Measurements from ENCODE around the gene IRF9.
"Not testable (repeated sequence)": the region's sequence is repeated elsewhere in the genome, so short reads cannot be mapped to it uniquely, and the experiment has no call there.

The IRF9 gene

DNA sequence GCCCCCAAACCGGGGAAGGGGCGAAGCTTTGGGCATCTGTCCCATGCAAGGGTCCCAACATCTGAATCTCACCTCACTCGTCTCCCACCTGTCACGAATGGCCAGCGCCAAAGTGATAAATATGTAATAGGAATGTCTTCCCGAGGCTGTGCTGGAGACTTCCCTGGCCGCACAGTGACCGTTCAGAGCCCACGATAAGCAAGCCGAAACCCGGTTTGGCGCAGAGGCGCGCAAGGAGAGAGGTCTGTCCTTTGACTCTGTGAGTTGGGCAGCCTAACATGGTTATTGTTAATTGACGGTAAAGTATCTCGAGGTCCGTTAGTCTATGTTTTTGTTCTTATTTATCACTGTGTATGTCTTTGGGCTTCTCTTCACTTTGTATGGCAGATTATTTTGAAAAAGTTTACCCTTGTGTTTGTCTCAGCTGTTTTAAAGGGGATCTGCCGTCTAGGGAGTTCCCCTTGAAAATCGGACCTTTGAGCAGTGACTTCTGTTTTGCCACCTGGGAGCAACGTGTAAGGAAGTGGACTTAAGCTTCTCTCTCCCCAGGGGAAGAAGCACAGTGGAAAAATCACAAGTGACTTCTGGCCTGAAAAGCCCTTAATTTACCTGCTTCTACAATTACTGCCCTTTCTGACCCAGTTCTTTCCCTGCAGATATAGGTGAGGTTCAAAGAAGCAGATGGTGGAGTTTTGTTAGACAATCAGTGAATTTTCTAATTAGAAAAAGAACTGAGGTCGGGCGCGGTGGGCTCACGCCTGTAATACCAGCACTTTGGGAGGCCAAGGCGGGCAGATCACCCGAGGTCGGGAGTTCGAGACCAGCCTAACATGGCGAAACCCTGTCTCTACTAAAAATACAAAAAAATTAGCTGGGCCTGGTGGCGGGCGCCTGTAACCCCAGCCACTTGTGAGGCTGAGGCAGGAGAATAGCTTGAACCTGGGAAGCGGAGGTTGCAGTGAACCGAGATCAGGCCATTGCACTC, 35.3 kb downstream of the IRF9 start:
- DNase-seq: no peak

DNA sequence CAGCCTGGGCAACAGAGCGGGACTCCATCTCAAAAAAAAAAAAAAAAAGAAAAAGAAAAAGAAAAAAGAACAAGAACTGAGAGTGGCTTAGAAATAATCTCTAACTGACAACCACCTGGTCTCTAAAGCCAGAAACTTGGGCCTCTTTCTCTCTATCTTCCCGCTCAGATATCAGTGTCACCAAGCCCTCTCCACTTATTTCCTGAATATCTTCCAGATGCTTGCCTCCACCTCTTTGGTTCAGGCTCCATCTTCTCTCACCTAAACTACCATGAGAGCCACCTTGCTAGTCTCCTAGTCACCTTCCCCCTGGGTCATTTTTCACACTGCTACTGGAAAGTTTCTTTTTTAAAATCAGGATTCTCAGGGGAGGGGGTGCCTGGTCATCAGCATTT, 36.0 kb downstream of the IRF9 start:
- DNase-seq: no peak

DNA sequence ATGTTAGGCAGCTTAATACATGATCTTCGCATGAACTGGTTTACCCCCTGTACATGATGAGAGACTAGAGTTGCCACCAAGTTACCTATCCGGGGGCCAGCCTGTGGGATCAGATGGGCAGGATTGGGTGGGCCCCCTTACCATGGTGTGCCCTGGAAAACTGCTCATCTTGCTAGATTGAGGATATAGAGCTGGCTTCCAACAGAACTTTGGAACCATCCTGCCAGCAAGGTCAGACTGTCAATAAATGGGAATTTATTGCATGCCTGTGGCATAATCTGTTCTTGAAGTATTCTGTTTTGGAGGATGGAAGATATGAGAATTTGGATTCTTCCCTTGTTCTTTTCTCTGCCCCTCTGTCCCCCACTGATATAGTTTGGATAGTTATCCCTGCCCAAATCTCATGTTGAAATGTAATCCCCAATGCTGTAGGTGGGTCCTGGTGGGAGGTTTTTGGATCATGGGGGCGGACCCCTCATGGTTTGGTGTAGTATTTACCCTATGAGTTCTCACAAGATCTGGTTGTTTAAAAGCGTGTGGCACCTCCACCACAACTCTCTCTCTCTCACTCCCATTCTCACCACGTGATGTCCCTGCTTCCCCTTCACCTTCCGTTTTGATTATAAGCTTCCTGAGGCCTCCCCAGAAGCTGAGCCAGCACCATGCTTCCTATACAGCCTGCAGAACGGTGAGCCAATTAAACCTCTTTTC, 37.9 kb downstream of the IRF9 start:
- no peak for DNase-seq

DNA sequence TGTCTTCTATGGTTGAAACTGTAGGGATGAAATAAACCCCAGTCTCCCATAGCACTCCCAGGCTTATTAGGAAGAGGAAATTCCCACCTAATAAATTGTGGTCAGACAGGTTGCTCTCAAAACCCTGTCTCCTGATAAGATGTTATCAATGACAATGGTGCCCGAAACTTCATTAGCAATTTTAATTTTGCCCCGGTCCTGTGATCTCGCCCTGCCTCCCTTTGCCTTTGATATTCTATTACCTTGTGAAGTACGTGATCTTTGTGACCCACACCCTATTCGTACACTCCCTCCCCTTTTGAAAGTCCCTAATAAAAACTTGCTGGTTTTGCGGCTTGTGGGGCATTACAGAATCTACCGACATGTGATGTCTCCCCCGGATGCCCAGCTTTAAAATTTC, 41.5 kb downstream of the IRF9 start:
- DNase-seq: not testable (repeated sequence)

DNA sequence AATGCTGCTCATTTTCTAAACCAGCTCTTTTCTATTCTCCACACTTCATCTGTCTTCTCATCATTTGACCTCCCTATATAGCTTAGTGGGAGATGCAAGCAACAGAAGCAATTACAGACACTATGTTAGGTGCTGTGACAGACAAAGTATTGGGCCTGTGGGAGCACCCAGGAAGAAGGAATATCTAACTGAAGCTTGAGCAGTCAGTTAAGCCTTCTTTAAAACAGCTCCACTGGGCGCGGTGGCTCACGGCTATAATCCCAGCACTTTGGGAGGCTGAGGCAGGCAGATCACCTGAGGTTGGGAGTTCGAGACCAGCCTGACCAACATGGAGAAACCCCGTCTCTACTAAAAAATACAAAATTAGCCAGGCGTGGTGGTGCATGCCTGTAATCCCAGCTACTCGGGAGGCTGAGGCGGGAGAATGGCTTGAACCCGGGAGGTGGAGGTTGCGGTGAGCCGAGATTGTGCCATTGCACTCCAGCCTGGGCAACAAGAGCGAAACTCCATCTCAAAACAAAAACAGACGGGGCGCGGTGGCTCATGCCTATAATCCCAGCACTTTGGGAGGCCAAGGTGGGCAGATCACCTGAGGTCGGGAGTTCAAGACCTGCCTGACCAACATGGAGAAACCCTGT, 42.3 kb downstream of the IRF9 start:
- not testable (repeated sequence) for DNase-seq

DNA sequence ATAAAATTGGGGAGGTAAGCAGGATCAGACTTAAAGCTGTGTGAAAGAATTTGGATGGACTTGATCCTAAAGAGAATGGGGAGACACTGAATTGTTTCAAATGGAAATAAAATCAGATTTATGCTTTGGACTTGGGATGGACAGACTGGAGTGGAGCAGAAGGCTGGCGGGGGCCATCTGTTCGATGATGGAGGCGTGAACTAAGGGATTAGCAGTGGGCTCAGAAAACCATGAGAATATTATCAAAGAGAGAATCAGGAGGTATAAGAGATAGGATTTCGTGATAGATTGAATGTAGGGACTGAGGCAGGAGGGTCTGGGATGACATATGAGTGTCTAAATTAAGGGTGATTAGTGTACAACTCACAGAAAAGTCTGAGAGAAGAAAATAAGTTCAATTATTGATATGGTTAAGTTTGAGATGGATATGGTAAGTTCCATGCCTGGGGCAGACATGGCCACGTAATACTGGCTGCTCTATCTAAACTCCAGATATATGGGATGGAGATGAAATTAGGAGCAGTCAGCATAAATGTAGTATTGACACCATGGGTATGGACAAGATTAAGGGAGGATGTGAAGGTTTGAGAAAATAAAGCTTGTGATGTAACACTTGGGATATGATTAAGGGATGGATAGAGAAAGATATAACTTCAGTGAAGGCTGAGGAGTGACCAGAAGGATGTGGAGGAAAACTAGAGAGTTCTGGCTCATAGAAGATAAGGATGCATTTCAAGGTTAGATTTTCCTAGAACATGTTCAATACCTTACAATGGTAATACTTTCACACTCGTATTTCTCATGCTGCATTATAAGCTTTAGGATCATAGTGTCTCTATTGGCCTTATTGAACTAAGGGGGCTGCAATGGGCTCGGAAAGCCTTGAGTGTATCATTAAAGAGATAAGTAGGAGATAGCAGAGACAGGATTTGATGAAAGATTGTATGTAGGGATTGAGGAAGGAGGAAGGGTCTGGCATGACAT, 43.4 kb downstream of the IRF9 start:
- DNase-seq: no peak

DNA sequence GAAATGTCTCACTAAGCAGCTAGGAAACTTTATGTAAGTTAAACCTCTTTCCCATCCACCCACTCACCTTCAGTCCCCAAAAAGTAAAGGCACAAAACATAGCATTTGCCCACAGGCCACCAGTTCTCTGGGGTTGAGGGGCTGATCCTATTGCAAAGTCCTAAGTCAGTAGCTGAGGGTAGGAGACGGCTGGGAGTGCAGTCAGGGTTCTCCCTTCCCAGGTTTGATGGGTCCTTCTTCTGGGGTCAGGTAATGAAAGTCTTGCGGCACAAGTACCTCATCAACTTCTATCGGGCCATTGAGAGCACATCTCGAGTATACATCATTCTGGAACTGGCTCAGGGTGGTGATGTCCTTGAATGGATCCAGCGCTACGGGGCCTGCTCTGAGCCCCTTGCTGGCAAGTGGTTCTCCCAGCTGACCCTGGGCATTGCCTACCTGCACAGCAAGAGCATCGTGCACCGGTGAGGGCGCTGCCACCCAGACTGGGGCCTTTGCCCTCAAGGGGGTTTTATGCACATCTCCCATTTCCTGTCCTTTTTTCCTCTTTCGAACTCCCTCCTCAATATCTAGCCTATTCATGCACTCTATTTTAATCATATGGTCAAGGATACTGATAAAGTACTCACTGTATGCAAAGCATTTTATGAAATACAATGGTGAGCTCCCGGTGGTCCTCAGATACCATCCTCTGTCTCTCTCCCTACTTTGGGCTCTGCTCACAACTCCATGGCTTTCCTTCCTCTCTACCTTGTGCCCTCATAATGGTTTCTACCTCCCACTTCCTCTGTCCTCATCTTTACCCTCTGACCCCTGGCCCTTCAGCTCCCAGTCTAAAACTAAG, 45.4 kb downstream of the IRF9 start:
- no peak for DNase-seq

DNA sequence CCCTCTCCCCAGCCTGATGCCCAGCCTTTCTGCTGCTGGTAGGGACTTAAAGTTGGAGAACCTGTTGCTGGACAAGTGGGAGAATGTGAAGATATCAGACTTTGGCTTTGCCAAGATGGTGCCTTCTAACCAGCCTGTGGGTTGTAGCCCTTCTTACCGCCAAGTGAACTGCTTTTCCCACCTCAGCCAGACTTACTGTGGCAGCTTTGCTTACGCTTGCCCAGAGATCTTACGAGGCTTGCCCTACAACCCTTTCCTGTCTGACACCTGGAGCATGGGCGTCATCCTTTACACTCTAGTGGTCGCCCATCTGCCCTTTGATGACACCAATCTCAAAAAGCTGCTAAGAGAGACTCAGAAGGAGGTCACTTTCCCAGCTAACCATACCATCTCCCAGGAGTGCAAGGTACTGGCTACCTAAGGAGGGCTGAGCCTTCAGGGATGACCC, 46.1 kb downstream of the IRF9 start:
- DNase-seq: no peak

DNA sequence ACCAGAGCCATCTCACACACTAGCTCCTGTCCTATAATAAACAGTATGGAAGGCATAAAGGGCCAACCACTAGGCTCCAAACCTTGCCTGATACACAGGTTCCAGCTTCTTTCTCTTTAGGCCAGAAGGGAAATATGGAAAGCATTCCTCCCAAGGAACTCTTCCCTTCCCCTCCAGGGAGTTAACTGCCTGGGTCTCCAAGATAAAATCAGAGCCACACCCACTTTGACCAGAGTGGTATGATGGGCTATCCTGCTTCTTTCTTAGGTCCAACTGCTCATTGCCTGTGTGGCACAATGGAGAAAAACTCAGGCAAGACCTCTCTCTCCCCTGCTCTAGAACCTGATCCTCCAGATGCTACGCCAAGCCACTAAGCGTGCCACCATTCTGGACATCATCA, 46.6 kb downstream of the IRF9 start:
- no peak for DNase-seq

DNA sequence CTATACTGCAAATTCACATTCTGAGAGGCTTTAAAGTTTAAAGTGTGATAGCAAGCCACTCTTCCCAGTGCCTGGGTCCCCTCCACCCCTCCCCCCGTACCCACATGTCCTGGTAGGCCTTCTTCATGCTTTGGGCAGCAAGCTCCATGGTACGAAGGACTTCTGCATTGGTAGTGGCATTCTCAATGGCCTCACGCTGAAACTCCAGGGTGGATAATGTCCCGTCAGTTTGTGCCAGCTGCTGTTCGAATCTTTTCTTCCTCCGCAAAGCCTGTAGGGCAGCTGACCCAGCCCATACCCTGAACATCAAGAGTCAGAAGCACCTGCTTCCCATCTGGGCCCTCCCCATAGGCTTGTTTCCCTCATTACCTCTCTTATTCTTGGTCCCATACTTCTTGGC, 50.2 kb downstream of the IRF9 start:
- DNase-seq: no peak

DNA sequence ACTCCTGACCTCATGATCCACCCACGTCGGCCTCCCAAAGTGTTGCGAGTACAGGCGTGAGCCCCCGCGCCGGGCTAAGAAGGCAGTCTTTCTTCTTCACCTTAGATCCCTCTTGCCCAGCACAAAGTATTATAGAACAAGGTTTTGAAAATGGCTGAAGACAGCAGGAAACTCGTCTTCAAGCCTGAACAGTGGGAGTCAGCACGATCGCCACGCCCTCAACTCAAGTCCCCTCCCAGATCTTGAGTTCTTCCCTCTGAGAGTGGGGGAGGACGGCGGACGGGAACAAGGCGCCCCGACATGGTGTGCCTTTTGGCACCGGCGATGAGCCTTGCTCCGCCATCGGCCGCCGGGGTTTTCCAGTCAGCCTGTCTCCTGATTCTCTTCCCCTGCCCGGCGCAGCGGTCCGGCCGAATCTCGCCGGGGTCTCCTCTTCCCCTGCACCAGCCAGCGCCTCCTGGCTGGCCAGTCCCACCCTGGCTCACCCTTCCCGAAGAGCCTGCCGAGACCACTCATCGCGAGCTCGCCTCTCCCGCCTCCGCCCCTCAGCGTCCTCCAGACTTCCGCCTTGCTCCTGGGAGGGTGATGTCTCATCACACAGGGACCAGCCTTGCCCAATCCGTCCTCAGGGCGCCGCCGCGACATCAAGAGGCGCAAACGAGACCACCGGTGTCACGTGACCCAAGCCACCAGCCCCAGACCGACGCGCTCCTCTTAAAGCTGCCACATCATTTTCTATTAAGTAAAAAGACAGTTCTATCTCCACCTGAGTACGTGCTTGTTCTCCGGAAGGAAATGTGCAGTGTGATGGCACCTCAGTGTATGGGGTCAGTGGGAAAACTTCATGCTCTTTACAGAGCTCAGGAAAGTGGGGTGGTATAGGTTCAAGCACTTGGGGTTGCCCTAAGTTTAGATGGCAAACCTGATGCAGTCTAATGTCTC, 52.1 kb downstream of the IRF9 start, which contains the start of gene CHMP4A:
Gene CHMP4A (minus strand): TSS at position 565 of the 942 bp plus-strand sequence. CDS start 49 bp downstream, at position 516.
- peak; percentile 98 for DNase-seq

DNA sequence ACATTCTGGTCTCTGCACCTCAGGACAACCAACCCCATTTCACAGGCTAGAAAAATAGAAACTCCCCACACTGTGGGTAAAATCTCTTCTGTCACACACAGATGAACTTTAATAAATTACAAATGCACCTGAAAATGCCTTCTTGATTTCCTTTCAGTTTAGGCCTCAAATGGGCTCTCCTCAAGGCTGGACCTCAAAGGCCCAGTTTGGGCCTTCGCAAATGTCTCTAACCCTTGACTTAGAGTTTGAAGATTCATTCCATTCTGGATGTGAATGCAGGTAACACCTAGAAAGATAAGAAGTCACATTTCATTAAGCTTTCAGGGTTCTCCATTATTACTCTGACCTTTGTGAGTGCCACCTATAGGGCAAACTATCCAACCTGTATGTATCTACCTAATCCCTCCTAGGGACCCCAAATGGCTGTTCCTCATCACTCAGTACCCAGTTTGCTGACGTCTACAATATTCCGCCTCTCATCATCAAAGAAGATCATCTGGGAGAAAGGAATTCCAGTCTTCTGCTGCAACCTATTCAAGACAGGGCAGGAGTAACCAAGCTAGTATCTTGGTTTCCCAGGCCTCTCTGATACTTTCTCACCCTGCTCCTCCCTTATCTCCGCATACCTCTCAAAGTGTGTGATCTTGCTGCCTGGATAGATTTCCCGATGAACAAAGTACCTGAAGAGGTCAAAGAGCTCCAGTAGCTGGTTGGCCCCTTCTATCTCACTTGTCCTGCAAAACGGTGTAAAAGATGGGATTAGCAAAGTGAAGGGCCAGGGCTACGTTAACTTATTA, 53.0 kb downstream of the IRF9 start:
- no peak for DNase-seq

DNA sequence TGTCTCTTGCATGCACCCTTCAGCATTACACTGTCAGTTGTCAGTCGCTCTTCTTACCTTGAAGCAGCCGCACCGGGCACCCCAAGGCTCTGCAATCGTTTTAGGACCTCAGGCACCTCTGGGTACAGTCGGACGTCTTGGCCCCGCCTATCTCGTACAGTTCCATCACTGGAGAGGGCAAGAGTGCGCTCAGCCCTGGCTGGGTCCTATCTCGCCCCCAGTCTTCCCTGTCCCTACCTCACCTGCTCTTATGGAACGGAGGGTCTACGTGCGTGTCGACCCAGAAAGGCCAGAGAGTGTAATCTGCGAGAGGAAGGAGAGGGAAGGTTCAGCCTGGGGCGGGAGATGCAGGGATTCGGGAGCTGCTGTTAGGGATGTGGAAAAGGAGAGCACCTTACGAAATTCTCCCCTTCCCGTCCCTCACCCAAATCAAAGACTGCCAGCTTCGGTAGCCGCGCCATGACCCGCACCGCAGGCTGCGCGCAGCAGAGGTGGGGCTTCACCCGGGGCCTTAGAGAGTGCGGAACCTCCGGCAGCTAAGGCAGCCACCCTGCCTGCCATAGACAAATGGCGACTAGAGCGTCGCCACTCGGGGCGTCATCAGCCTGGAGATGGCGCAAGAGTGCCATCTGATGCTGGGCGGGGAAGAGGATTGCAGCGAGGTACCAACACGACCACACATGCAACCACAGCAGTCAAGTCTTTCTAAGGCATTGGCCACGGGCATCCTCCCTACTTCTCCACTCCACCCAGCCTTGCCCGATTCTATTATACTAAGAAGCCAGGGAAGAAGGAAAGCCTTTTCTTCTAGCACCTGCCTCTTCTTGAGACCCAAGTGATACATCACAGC, 54.7 kb downstream of the IRF9 start, which contains the start of gene MDP1:
Gene MDP1 (minus strand): TSS at position 572 of the 850 bp plus-strand sequence. CDS start 111 bp downstream, at position 461.
- DNase-seq: peak; percentile 88

Measured in left hindlimb (tissue), 1 donor.